ENCODE measurements around the gene DLGAP1.

The DLGAP1 gene

GRCh38 chr18:3848316-3848715, 606.8 kb downstream of the DLGAP1 start:
- no peak for DNase-seq

GRCh38 chr18:3845161-3845560, 609.9 kb downstream of the DLGAP1 start:
- DNase-seq: no peak

- DNase-seq: no peak
These were observed 612.3 kb downstream of the DLGAP1 start for GRCh38 chr18:3842844-3843243.

- DNase-seq: no peak
These were observed 614.3 kb downstream of the DLGAP1 start for GRCh38 chr18:3840766-3841165.

- DNase-seq: no peak
These were observed 615.5 kb downstream of the DLGAP1 start for GRCh38 chr18:3839581-3839981.

- no peak for DNase-seq
These were observed 618.4 kb downstream of the DLGAP1 start for GRCh38 chr18:3836483-3837335.

- DNase-seq: no peak
These were observed 623.0 kb downstream of the DLGAP1 start for GRCh38 chr18:3832025-3832638.

GRCh38 chr18:3830604-3831003, 624.5 kb downstream of the DLGAP1 start:
- no peak for DNase-seq

GRCh38 chr18:3827236-3827845, 627.8 kb downstream of the DLGAP1 start:
- no peak for DNase-seq

GRCh38 chr18:3826021-3826420, 629.1 kb downstream of the DLGAP1 start:
- no peak for DNase-seq

- no peak for DNase-seq
These were observed 631.0 kb downstream of the DLGAP1 start for GRCh38 chr18:3824101-3824500.

GRCh38 chr18:3823073-3823472, 632.0 kb downstream of the DLGAP1 start:
- no peak for DNase-seq

GRCh38 chr18:3821524-3821923, 633.6 kb downstream of the DLGAP1 start:
- no peak for DNase-seq

- DNase-seq: no peak
These were observed 635.1 kb downstream of the DLGAP1 start for GRCh38 chr18:3819961-3820360.

GRCh38 chr18:3816610-3817363, 638.3 kb downstream of the DLGAP1 start:
- no peak for DNase-seq

GRCh38 chr18:3815991-3816390, 639.1 kb downstream of the DLGAP1 start:
- DNase-seq: no peak

GRCh38 chr18:3814816-3815215, 640.3 kb downstream of the DLGAP1 start:
- DNase-seq: no peak

- DNase-seq: no peak
These were observed 644.8 kb downstream of the DLGAP1 start for GRCh38 chr18:3810296-3810695.

GRCh38 chr18:3808985-3809780, 645.9 kb downstream of the DLGAP1 start:
- no peak for DNase-seq

GRCh38 chr18:3806656-3807055, 648.5 kb downstream of the DLGAP1 start:
- DNase-seq: no peak

GRCh38 chr18:3804336-3804735, 650.8 kb downstream of the DLGAP1 start:
- no peak for DNase-seq

- no peak for DNase-seq
These were observed 651.8 kb downstream of the DLGAP1 start for GRCh38 chr18:3803350-3803749.

All from SHP77 (cell line).